Body of pancreas (tissue), 4 donors: Measurements from ENCODE around the gene HMGB1. TPM values are rescaled to one million over a fixed set of nuclear protein-coding genes. Genes with fewer than 3 reads are reported as not detected.

ENCODE experiments used
- ATAC-seq: fragments of 150-250 bp; one replicate; pipeline ENCODE4 v1.9.1; 2016
- DNase-seq, 4 donors: peaks; one replicate each; pipeline ENCODE4 v3.0.0-alpha.2; 2019
- H3K27ac ChIP-seq, 4 donors: fragments of 200-600 bp; sonication (generic); 1 replicate in 3 of 4; 2 replicates in 1 of 4; pipeline versions ENCODE4 v1.5.1 to v1.6.1; 2016 to 2019; ENCODE audit warnings: mild to moderate bottlenecking in 1 of 4, mixed read lengths in 1 of 4, moderate library complexity in 1 of 4
- H3K27me3 ChIP-seq, 2 donors: fragments of 200-600 bp; sonication (generic); one replicate each; pipeline ENCODE4 v1.6.0; 2016; ENCODE audit warnings: mild to moderate bottlenecking in 1 of 2
- H3K36me3 ChIP-seq, 2 donors: fragments of 200-600 bp; sonication (generic); replicated peaks in 1 of 2; 2 replicates each; pipeline ENCODE4 v1.5.1; 2016; ENCODE audit warnings: low read depth in 2 of 2; ENCODE audit not compliant: insufficient read depth in 1 of 2
- H3K4me1 ChIP-seq: fragments of 200-600 bp; sonication (generic); one replicate; pipeline ENCODE4 v1.6.0; 2016
- H3K4me3 ChIP-seq, 2 donors: fragments of 200-600 bp; sonication (generic); 1 replicate in 1 of 2; 2 replicates in 1 of 2; pipeline ENCODE4 v1.5.1; 2016 to 2019
- H3K9me3 ChIP-seq, 3 donors: fragments of 200-600 bp; sonication (generic); 1 replicate in 2 of 3; 2 replicates in 1 of 3; pipeline ENCODE4 v1.5.1; 2016
- POLR2A ChIP-seq, 3 donors: fragments of 450-650 bp; IDR thresholded peaks; one replicate each; pipeline ENCODE4 v1.6.1; 2016; ENCODE audit warnings: antibody characterized with exemption in 3 of 3, mild to moderate bottlenecking in 2 of 3
- WGBS, 2 donors: methylation state at CpG; one replicate each; pipeline ENCODE4 v1.1.5; 2017; 5-methylcytosine and 5-hydroxymethylcytosine counted together
- intact Hi-C: fragments of 100-400 bp; cut with DNase I; formaldehyde crosslinking; loops from one replicate; pipeline ENCODE4 v1.15.1; 2023
- total RNA-seq, 2 donors: library from RNA; depleted of rRNA; stranded (reverse); fragments of >200 nt; gene quantifications; one replicate each; pipeline ENCODE4 v1.1.0, GENCODE V29; 2016
- TF ChIP-seq, protein P1 (sequence below), 7 experiments: fragments of 450-650 bp in 4 of 7; fragments of 200-600 bp in 3 of 7; sonication (generic) in 3 of 7; IDR thresholded peaks; one replicate each; pipeline ENCODE4 v1.5.1; 2016 to 2019; ENCODE audit warnings: antibody characterized with exemption in 7 of 7

Gene HMGB1
- total RNA-seq, 2 donors from 2014 or later, result 54.4 to 97.3 TPM

GRCh38 chr13:30416471-30416870 is 49.3 kb downstream of the HMGB1 start:
- H3K27me3 ChIP-seq, result no peaks in the 10 kb centered on the region
- no peaks in the 10 kb centered on the region for H3K36me3 ChIP-seq
- H3K9me3 ChIP-seq, result no peaks in the 10 kb centered on the region
- ATAC-seq (no peak), DNase-seq (no peak)
- H3K4me3 ChIP-seq, result no peak overlapping the region
- peaks cover 8% of the 10 kb centered on the region for H3K4me1 ChIP-seq
- intact Hi-C loops, result no loop called here
- no peak overlapping the region for H3K27ac ChIP-seq
- TF ChIP-seq POLR2A (IDR thresholded peaks at IDR 0.05), result no peak
- TF ChIP-seq, protein P1, sequence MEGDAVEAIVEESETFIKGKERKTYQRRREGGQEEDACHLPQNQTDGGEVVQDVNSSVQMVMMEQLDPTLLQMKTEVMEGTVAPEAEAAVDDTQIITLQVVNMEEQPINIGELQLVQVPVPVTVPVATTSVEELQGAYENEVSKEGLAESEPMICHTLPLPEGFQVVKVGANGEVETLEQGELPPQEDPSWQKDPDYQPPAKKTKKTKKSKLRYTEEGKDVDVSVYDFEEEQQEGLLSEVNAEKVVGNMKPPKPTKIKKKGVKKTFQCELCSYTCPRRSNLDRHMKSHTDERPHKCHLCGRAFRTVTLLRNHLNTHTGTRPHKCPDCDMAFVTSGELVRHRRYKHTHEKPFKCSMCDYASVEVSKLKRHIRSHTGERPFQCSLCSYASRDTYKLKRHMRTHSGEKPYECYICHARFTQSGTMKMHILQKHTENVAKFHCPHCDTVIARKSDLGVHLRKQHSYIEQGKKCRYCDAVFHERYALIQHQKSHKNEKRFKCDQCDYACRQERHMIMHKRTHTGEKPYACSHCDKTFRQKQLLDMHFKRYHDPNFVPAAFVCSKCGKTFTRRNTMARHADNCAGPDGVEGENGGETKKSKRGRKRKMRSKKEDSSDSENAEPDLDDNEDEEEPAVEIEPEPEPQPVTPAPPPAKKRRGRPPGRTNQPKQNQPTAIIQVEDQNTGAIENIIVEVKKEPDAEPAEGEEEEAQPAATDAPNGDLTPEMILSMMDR (IDR thresholded peaks at IDR 0.05), result no peak
- 88 to 92% methylated on average over 1 of the region's 1 CpG for WGBS, 2 donors

DNA sequence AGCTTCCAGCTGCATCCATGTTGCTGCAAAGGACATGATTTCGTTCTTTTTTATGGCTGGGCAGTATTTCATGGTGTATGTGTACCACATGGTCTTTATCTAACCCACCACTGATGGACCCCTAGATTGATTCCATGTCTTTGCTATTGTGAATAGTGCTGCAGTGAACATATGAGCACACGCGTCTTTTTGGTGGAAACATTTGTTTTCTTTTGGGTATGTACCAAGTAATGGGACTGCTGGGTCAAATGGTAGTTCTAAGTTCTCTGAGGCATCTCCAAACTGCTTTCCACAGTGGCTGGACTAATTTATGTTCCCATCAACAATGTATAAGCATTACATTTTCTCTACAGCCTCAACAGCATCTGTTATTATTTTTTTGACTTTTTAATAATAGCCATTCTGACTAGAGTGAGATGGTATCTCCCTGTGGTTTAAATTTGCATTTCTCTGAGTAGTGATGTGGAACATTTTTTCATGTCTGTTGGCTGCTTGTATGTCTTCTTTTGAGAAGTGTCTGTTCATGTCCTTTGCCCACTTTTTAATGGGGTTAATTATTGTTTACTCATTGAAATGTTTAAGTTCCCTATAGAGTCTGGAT is 50.2 kb downstream of the HMGB1 start:
- Histone ChIP-seq H3K27ac (no peak overlapping the region), H3K4me3 (no peak overlapping the region), H3K9me3 (no peaks in the 10 kb centered on the region), H3K27me3 (no peaks in the 10 kb centered on the region), H3K4me1 (no peaks in the 10 kb centered on the region), H3K36me3 (no peaks in the 10 kb centered on the region)
- ATAC-seq (no peak), DNase-seq (no peak)
- intact Hi-C loops, result no loop called here
- 82 to 88% methylated on average over 3 of the region's 3 CpGs for WGBS, 2 donors
- TF ChIP-seq POLR2A (IDR thresholded peaks at IDR 0.05), result no peak
- TF ChIP-seq, protein P1 (IDR thresholded peaks at IDR 0.05), result no peak

GRCh38 chr13:30413842-30414241 is 51.9 kb downstream of the HMGB1 start:
- WGBS, 2 donors, result 59 to 97% methylated on average over 2 to 3 of the region's 3 CpGs

GRCh38 chr13:30412346-30412745 is 53.4 kb downstream of the HMGB1 start:
- no peak overlapping the region for H3K27ac ChIP-seq
- ATAC-seq (no peak), DNase-seq (no peak)
- H3K4me1 ChIP-seq, result peaks cover 10% of the 10 kb centered on the region
- no peak overlapping the region for H3K4me3 ChIP-seq
- no peaks in the 10 kb centered on the region for H3K27me3 ChIP-seq
- no peaks in the 10 kb centered on the region for H3K9me3 ChIP-seq
- intact Hi-C loops, result no loop called here
- TF ChIP-seq POLR2A (IDR thresholded peaks at IDR 0.05), result no peak
- TF ChIP-seq, protein P1 (IDR thresholded peaks at IDR 0.05), result no peak
- no peaks in the 10 kb centered on the region for H3K36me3 ChIP-seq

More at GRCh38 chr13:30413842-30414241, 51.9 kb downstream of the HMGB1 start:
- intact Hi-C loops, result no loop called here
- no peak overlapping the region for H3K4me3 ChIP-seq
- DNase-seq, result no peak
- H3K27me3 ChIP-seq, result no peaks in the 10 kb centered on the region
- ATAC-seq, result no peak
- no peaks in the 10 kb centered on the region for H3K9me3 ChIP-seq
- H3K4me1 ChIP-seq, result peaks cover 2% of the 10 kb centered on the region
- H3K27ac ChIP-seq, result no peak overlapping the region
- TF ChIP-seq, protein P1 (IDR thresholded peaks at IDR 0.05), result no peak
- no peak for TF ChIP-seq POLR2A (IDR thresholded peaks at IDR 0.05)
- no peaks in the 10 kb centered on the region for H3K36me3 ChIP-seq

DNA sequence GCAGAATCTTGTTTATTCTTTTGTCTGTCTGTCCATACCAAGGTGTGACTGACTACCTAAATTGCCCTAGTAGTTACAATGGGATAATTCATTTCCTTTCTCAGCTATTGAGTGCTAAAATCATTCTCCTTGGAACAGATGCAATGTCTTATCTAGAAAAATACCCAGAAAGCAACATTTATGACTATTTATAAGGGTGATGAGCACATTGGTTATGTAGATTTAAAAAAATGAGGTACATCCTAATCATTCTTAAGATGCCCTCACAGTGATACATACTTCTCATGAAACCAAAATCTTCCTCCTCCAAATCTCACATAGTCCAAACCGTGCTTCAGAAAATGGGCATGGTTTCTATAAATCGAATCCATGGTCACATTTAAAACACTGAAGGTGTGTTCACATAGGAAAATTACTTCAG is 55.0 kb downstream of the HMGB1 start:
- ATAC-seq (no peak), DNase-seq (no peak)
- Histone ChIP-seq H3K27me3 (no peaks in the 10 kb centered on the region), H3K36me3 (no peaks in the 10 kb centered on the region), H3K4me3 (no peak overlapping the region), H3K9me3 (no peaks in the 10 kb centered on the region), H3K4me1 (peaks cover 10% of the 10 kb centered on the region), H3K27ac (no peak overlapping the region)
- TF ChIP-seq POLR2A (IDR thresholded peaks at IDR 0.05), result no peak
- TF ChIP-seq, protein P1 (IDR thresholded peaks at IDR 0.05), result no peak
- WGBS, 2 donors, result 71 to 96% methylated on average over 2 of the region's 2 CpGs
- intact Hi-C loops, result no loop called here
